ENCODE results near the gene ROR2.

ROR2 gene

GRCh38 chr9:91817493-91818224 is 132.4 kb downstream of the ROR2 start:
- DNase-seq (ENCODE audit: low read depth in 3 of 3): no peak

GRCh38 chr9:91817106-91817492 is 132.9 kb downstream of the ROR2 start:
- DNase-seq (ENCODE audit: low read depth in 3 of 3): no peak

GRCh38 chr9:91816356-91816755 is 133.7 kb downstream of the ROR2 start:
- no peak for DNase-seq (ENCODE audit: low read depth in 3 of 3)

- no peak for DNase-seq (ENCODE audit: low read depth in 3 of 3)
These were observed 134.1 kb downstream of the ROR2 start for GRCh38 chr9:91815896-91816295.

GRCh38 chr9:91814753-91815152 is 135.3 kb downstream of the ROR2 start:
- no peak for DNase-seq (ENCODE audit: low read depth in 3 of 3)

- no peak for DNase-seq (ENCODE audit: low read depth in 3 of 3)
These were observed 135.8 kb downstream of the ROR2 start for GRCh38 chr9:91814201-91814600.

GRCh38 chr9:91813176-91813795 is 136.7 kb downstream of the ROR2 start:
- no peak for DNase-seq (ENCODE audit: low read depth in 3 of 3)

GRCh38 chr9:91812191-91812590 is 137.8 kb downstream of the ROR2 start:
- DNase-seq (ENCODE audit: low read depth in 3 of 3): no peak

GRCh38 chr9:91811024-91811909 is 138.8 kb downstream of the ROR2 start:
- DNase-seq (ENCODE audit: low read depth in 3 of 3): no peak

GRCh38 chr9:91810286-91810905 is 139.6 kb downstream of the ROR2 start:
- no peak for DNase-seq (ENCODE audit: low read depth in 3 of 3)

- no peak for DNase-seq (ENCODE audit: low read depth in 3 of 3)
These were observed 140.3 kb downstream of the ROR2 start for GRCh38 chr9:91809581-91810285.

- DNase-seq (ENCODE audit: low read depth in 3 of 3): no peak
These were observed 142.3 kb downstream of the ROR2 start for GRCh38 chr9:91807643-91808246.

GRCh38 chr9:91805031-91805430 is 145.0 kb downstream of the ROR2 start:
- DNase-seq (ENCODE audit: low read depth in 3 of 3): no peak

GRCh38 chr9:91803970-91804752 is 145.9 kb downstream of the ROR2 start:
- DNase-seq (ENCODE audit: low read depth in 3 of 3): no peak

- no peak for DNase-seq (ENCODE audit: low read depth in 3 of 3)
These were observed 146.7 kb downstream of the ROR2 start for GRCh38 chr9:91803151-91803940.

- no peak for DNase-seq (ENCODE audit: low read depth in 3 of 3)
These were observed 147.6 kb downstream of the ROR2 start for GRCh38 chr9:91802391-91802790.

GRCh38 chr9:91800473-91801030 is 149.5 kb downstream of the ROR2 start:
- DNase-seq (ENCODE audit: low read depth in 3 of 3): no peak

GRCh38 chr9:91799113-91799744 is 150.8 kb downstream of the ROR2 start:
- no peak for DNase-seq (ENCODE audit: low read depth in 3 of 3)

Data from stimulated activated CD4-positive, alpha-beta T cell treated with anti-CD3 and anti-CD28 coated beads, TNF-alpha, amount 100 ng/mL, for 4 hours (primary cell).